SK-N-SH (cell line): ENCODE results near the gene POLE2.

Experiments
- YY1 ChIP-seq: IDR thresholded peaks from 2 replicates; pipeline ENCODE4 v1.4.0; 2012; ENCODE audit warnings: low read depth, mild to moderate bottlenecking
- TF ChIP-seq, protein P1 (sequence below): fragments of 200-600 bp; sonication (generic); IDR thresholded peaks from 2 replicates; pipeline ENCODE4 v1.6.1; 2017; ENCODE audit warnings: antibody characterized with exemption, mild to moderate bottlenecking, moderate library complexity

GRCh38 chr14:49594347-49595091, 93.5 kb downstream of the POLE2 start:
- TF ChIP-seq, protein P1, sequence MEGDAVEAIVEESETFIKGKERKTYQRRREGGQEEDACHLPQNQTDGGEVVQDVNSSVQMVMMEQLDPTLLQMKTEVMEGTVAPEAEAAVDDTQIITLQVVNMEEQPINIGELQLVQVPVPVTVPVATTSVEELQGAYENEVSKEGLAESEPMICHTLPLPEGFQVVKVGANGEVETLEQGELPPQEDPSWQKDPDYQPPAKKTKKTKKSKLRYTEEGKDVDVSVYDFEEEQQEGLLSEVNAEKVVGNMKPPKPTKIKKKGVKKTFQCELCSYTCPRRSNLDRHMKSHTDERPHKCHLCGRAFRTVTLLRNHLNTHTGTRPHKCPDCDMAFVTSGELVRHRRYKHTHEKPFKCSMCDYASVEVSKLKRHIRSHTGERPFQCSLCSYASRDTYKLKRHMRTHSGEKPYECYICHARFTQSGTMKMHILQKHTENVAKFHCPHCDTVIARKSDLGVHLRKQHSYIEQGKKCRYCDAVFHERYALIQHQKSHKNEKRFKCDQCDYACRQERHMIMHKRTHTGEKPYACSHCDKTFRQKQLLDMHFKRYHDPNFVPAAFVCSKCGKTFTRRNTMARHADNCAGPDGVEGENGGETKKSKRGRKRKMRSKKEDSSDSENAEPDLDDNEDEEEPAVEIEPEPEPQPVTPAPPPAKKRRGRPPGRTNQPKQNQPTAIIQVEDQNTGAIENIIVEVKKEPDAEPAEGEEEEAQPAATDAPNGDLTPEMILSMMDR: no peak
- TF ChIP-seq YY1: no peak
